GM18870 (cell line): ENCODE measurements around the gene RAB13.
A peak's percentile ranks its signal among the peaks of the same experiment; 100 is the strongest.

Experiments
- ATAC-seq: cut with Tn5 transposase; IDR thresholded peaks from one replicate; pipeline ENCODE4 v1.9.1; 2021; ENCODE audit warnings: moderate library complexity; ENCODE audit not compliant: unreplicated experiment

Gene RAB13

DNA sequence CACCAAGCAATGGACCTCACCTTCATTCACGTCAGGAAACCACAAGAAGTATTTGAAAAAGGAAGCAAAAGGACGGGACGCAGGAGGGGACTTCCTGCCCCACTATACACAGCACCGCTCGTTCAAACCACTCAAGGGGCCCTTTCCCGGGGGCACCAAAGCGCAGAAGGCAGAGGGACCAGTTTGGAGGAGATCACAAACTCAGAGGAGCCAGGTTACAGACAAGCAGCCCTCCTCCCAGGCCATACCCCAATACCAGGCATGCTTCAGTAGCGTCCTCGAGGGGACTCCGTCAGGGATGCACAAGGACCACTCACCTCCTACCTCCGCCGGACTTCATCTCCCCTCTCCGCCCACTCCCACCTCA, 28.4 kb downstream of the RAB13 start:
- no peak for ATAC-seq

DNA sequence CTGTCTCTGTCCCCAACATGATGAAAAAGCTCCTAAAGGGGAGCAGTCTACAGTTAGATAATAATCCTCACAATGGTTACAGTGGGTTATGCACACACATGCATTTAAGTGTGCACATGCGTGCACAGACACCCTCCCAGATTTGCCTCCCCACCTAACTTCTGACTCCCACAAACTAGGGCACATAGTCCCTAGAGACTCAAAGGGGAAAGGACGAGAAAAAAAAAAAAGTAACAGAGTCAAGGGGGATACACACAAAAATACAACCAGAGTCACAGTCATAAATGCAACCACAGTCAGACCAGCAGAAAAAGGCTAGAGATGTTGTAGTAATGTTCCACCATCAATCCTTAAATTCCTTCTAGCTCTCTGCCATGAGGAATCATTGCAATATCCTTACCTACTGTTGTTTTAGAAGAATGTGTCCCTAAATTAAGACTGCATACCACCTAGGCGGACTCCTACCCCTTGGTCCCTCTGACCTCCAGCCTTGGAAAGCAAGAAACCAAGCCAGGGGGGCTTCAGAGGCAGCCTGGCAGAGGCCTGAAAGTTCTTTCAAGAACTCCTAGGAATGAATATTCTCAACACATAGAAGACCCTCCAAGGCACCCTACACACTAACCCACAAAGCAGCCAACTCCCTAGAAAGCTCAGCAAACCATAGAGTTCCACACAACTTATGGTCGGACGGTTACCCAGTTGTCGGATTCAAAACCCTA, 29.0 kb downstream of the RAB13 start:
- no peak for ATAC-seq

DNA sequence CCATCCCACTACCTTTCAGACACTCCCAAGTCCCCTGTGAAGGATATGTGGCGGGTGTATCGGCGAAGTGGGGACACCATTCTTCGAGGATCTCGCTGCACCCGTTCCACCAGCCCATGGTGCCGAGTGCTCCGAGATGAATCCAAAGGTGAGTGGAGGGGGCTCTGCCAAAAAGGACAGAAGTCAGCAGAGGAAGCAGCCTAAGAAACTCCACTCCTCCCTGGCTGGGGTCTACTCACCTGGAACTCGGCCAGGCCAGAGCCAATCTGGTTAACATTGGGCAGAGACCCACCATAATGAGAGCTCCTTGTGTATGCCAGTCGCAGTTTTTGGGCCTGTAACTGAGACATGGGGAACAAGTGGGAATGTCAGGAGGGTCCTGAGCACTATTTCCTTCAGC, 31.3 kb downstream of the RAB13 start:
- no peak for ATAC-seq

DNA sequence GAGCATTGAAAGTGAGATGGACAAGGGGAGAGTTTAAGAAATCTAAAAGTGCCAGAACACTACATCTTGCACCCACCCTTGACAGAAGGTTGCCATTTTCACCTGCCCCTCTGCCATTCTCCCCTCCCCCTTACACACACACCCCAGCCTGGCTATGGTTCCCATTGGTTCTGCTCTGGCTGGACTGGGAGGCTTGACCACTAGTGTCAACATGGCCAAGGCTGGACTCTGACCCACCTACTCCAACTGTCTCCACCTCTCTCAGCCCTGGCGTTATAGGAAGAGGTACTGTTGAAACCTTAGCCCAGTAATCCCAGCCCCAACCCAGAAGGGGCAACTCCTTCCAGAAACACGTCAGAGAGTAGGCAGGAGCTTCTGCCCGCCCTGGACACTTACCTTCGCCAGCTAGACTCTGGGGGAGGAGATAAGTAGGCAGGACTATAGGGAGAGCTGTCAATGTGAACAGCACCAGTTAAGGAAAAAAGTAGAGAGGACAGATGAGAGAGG, 32.2 kb downstream of the RAB13 start:
- no peak for ATAC-seq

DNA sequence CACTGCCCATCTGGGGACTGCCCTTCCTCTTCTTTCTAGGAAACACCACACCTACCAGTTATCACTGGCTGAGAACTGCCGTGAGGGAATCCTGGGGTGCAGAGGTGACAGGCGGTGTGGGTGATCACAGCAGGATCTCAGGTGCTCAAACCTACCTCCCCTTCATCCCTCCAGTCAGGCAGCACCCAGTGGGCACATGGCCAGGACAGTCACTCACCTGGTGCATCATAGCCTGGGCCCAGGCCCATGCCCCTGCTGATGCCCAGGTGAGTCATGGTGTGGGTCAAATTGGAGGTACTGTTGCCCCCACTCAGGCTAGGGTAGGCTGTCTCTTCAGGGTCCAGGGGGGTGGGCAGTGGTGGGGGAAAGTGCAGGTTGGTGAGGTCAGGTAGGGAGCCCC, 34.3 kb downstream of the RAB13 start:
- no peak for ATAC-seq

DNA sequence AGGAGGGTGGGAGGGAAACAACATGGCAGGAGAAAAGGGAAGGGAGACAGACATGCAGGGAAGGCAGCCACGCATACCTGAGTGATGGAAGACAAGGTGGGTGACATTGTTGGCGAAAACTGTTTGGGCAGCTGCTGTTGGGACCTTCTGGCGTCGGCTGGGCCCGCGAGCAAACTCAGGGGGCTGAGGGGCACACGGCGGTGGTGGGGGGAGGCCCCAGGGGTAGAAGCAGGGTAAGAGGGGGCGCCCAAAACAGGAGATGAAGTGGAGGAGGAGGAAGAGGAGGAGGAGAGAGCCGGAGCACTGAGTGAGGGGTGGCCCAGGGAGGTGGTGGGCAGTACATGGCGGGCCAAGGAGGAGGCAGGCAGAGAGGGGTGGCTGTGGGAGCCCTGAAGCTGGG, 35.0 kb downstream of the RAB13 start:
- no peak for ATAC-seq

DNA sequence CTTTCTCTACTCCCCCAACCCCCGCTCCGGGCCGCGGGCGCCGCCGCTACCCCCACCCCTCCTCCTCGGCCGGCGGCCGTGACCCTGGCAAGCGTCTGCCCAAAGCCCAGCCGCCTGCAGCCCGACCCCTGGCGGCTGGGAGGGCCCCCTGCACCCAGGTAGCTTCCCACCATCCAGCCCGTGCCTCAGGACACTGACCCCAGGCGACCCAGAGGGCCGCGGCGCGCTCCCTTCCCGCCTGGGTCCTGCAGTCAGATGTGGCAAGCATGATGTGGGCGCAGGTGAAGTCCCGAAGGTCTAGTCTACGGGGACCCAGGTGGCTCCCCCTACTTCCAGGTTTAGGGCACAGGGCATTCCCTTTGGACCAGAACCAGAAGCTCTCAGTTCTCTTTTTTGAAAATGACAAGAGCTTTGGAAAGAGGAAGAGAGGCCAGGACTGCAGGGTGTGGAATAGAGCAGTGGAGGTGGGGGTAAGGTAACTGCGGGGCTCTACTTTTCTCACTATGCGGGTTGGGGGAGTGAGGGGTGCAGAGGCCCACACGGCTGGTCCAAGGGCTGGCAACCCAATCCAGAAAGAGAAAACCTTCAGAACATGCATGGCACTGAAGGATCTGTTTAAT, 39.4 kb downstream of the RAB13 start, which contains the start of gene DENND4B:
Gene DENND4B, minus strand, starts transcription at position 97 of the 620 bp plus-strand sequence. CDS start 2,344 bp downstream, outside the sequence.
- peak; percentile 33 for ATAC-seq

DNA sequence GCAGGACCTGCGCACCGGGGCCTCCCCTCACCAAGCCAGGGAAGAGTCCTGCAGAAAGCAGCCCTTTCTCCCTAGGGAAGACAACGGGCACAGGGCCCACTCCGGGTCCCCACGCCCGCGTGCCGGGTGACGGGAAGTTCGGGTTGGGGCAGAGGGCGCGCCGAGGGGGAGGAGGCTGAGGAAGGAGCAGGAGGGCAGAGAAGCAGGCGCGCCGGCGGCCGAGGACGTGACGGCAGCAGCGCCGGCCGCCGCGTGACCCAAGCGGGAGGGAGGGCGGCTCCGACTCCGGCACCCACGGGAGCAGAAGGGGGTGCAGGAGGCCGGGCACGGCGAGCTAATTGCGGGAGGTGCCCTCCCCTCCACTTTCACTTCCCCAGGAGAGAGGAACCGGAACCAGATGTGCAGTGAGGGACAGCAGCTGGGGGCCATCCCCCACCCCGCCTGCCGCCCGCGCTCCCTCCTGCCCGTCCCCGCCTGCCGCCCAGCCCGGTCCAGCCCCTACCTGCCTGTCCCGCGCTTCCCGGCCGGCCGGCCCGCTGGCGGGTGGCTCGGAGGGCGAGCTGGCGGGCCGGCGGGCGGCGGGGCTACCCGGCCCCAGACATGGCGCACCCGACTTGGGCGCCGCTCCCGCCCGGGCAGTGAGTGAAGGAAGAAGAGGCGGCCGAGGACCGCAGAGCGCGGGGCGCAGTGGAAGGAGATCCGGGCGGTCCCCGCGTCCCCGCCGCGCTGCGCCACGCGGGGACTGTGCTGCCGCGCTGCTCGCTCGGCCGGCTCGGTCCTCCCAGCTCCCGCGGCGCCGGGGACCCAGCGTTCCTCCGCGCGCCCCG, 40.1 kb downstream of the RAB13 start:
- peak; percentile 68 for ATAC-seq

DNA sequence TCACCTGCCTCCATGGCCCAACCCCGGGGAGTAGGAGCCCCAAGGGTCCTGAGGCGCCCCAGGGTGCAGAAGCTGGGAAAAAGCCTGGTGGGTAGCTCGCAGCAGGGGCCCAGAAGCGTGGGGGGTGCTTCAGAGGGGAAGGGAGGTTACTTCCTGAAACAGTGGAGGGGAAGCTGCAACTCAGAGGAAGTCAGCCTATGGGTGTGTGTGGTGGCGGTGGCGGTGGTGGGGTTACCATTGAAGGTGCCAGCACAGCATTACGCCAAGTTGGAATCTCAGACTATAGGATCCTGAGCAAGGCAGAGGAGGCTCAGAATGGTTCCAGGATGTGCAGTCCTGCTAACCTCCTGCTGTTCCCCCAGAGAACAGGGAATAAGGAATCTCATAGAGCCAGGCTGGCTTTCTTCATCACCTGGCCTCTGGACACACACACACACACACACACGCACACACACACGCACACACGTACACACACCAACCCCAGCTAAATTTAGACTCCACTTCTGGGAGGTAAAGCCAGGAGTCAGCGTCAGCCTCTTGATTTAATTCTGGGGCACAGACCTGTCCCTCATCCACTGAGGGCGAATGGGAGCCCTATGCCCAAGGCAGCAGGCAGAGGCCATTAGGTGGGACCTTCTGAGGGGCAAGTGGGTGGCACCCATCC, 40.9 kb downstream of the RAB13 start:
- no peak for ATAC-seq

DNA sequence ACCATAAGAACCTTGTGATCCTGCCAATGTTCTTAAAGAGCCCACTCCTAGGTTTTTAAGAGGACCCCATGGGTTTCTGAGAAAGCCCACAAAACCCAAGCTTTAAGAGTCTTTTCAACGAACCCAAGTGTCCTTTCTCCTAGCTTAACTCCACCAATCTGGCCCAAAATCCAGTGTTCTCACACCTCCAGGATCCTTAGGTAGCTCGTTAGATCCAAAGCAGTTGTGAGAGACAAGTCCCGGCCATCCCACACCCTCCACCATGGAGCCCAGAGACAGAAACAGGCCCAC, 41.4 kb downstream of the RAB13 start:
- ATAC-seq, result no peak

DNA sequence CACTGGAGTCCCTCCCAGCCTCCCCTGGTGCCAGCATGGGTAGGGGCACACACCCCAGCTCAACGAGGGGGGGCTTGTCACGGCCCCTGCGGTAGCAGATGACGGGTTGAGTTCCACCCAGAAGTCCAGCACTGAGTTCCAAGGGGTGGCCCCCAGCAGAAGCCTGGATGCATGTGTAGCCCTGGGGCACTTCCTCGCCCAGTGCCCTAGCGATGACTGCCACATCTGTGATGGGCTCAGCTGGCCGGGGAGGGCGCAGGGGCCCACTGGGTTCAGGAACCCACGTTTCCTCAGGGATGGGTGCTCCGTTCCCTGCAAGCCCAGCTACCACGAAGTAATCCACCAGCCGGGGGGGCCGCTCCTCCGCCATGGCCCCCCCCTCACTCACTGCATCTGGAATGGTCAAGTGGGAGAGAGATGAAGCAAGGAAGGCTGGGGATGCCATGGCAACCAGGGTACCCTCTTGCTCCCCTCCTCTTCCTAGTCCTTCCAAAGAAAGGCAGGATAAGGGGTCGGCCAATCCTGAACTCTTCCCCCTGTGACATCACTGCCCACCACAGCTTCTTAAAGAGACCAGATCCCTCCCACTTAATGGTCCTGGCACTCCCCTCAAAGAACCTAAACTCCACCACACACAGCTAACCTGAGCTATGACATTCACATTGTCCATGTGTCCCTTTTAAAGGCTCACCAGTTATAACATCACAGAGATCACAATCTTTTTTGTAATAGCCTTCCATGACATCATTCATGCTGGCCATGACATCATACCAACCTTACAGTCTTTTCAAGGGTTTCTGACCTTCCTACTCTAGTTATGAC, 41.9 kb downstream of the RAB13 start:
- ATAC-seq, result no peak

DNA sequence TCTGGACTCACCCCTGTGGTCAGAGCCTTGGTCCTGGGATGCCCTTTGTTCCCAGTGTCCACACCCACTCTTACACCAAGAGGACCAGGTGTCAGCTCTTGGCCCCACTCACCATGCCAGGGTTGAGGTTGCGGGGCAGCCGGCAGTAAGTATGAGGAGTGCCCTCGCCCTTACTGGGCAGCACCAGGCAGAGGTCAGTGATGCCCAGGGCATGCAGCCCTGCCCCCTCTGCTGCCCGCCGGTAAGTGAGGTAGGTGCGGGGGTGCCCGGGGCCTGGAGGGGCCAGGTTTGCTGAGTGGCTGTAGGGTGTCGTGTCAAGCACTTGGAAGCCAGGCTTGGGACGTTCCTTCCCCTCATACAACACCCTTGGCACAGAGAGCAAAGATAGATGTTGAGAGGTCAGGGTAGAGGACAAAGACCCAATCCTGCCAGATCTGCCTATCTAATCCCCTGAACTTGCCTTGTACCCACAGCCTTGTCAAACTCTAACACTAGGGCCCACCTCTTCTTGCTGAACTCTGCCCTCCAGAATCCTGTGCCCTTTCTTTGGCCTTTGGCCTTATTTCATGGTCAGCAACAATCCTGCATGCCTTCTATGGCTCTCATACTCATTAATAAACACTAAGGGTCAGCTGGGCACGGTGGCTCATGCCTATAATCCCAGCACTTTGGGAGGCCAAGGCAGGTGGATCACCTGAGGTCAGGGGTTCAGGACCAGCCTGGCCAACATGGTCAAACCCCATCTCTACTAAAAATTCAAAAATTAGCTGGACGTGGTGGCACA, 43.2 kb downstream of the RAB13 start:
- ATAC-seq, result no peak

DNA sequence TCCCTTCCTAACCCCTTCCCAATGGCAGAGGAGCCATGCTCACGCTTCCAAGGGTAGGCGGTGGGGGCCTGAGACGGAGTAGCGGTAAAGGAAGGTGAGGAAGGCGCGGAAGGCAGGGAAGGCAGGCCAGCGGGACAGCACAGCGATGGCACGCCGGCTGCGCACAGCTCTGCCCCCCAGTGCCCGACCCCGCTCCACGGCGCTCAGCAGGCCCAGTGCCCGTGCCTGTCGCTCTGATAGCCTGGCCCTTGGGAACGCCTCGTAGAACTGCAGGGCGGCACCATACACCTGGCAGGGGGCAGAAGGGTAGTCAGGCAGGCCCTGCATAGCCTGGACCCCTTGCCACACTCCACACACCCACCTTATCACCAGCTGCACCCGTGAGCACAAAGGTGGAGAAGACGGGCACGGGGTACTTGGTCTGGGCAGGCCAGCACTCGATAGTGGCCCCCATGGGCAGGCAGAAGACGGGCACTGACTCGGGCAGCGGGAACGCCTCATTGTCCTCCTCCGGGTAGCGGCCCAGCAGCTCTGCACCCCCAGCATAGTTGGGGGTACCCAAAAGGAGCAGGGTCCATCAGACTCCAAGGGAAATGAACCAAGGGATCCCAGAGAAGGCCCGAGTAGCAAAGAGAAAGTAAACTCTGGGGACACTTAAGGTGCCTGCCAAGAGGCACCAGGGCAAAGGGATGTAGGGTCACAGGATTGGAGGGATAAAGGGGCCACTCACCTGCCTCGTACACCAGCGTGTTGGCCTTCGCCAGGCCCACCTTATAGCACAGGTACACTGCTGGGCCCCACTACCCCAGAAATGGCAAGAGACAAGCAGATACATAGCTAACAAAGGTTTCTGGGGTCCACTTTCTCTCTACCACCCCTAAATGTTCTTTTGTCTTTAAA, 44.1 kb downstream of the RAB13 start:
- no peak for ATAC-seq

DNA sequence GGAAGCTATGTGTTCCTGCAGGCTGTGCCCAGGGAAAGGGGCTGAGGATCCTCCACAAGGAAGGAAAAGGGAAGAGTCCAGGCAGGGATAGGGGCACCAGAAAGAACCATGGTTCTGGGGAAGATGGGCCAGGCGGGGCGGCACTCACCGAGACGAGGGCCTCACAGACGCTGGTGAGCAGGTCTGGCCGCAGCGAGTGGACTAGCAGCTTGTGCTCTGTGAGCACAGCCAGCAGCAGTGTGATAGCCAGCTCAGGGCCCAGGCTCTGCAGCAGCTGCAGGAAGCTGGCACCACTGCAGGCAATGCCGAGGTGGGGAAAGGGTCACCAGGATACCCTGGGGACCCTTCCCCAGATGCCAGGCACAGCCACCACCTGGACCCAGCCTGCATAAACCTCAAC, 45.4 kb downstream of the RAB13 start:
- ATAC-seq, result no peak

DNA sequence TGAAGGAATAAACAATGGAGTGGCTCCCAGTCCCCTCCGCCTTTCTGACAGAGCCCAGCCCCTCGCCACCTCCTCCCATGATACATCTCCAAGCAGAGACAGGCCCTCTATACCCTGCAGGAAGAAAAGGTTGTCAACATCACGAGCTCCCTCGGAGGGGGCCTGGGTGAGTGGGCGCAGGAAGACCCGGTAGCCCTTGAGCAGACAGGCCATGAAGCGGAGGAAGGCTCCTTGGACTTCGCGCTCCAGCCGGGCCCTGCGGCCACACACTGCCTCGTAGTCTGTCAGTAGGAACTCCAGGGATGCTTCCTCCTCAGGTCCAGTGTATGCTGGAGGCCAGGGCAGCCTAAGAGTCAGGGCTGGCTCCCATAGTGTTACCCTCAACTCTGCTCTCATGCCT, 46.7 kb downstream of the RAB13 start:
- ATAC-seq, result no peak

DNA sequence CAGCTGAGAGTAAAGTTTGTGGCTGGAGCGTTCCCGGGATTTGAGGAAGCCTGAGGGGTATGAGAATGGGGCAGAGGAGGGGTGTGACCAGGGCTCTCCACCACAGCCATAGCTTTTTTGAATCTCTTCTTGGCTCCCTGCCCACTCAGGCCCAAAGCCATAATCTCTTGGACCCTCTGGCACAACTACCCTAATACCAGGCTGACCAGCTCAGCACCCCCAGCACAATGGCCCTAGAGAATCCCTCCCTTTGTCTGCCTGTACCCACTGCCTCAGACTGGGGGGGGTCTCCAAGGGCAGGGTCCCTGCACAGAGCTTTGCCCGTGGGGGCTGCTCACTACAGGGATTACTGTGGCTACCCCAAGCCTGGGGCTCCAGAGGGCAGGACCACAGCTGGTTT, 47.1 kb downstream of the RAB13 start:
- no peak for ATAC-seq

DNA sequence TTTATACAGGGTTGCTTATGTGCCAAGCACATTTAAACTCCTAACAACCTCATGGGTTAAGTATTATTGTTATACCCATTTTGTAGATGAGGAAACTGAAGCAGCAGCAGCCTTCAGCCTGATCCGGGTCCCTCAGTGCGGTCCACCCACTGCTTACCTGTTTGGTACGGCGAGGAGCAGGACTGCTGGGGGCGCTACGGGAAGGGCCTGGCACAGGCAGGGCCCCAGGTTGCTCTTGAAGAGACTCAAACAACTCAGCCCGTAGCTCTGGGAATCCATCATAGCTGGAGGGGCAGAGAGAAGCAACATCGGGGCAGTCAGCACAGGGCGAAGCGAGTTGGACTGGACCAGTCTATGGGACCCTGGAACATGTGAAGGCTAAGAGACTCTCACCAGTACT, 48.8 kb downstream of the RAB13 start:
- ATAC-seq, result no peak

DNA sequence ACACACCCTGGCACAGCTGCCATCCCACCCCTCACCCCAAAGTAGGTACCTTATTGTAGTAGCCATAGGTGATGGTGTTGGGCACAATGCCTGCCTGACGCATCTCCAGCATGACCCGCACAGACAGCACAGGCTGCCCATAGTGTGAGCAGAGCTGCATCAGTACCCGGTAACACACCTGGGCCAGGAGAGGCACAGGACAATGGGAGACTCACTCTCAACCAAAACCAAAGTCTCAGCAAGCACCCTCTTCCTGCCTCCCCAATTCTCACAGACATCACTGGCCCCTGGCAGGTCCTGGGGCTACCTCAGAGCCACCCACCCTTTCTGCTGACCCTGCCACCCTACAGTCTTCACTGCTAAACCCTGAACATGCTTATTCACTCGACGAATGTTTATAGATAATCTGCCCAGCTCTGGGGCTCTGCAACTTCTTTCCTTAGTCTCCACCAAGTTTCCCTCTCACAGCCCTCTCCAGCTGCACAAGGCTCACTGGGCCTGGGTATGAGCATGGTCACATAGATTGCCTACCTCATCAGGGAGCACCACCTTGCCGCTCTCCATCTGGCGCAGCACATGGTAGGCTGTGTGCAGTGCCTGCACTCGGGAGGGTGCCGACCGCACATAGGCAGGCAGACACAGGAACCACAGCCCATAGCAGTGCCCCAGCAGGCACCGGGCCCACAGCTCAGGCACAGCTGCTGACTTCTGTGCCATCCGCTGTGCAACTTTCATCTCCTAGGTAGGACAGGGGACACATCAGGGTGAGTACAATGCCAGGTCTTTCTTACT, 49.9 kb downstream of the RAB13 start:
- no peak for ATAC-seq
